Breast epithelium (tissue), 3 donors: ENCODE measurements around the gene DYRK1A.

Experiments
- CTCF ChIP-seq, 3 donors: fragments of 450-650 bp; IDR thresholded peaks; one replicate each; pipeline ENCODE4 v1.5.1; 2016 to 2017; ENCODE audit warnings: antibody characterized with exemption in 3 of 3, mild to moderate bottlenecking in 3 of 3, moderate library complexity in 3 of 3
- POLR2A ChIP-seq: fragments of 450-650 bp; IDR thresholded peaks from one replicate; pipeline ENCODE4 v1.6.1; 2016; ENCODE audit warnings: antibody characterized with exemption, mild to moderate bottlenecking, moderate library complexity
- POLR2AphosphoS5 ChIP-seq, 3 donors: sonication (generic); formaldehyde crosslinking; IDR thresholded peaks; one replicate each; pipeline ENCODE4 v1.6.1; 2017; ENCODE audit warnings: antibody characterized with exemption in 3 of 3

GRCh38 chr21:37335053-37335452, 31.5 kb upstream of the DYRK1A start:
- TF ChIP-seq CTCF (IDR thresholded peaks at IDR 0.05) (no peak), POLR2A (no peak), POLR2AphosphoS5 (IDR thresholded peaks at IDR 0.05) (no peak)
